NOMO-1 (cell line): ENCODE measurements around the gene DTX3L.
A peak's percentile ranks its signal among the peaks of the same experiment; 100 is the strongest.

ENCODE experiments used
- DNase-seq, 2 experiments: peaks; one replicate each; lab custom pipeline; 2025; ENCODE audit not compliant: unreplicated experiment in 2 of 2; lab: John Stamatoyannopoulos, UW

Gene DTX3L

GRCh38 chr3:122564155-122564912 is at the start of gene DTX3L, which contains the start of gene PARP9:
TSS of gene DTX3L (plus strand) at chr3:122564338. CDS start at chr3:122564427, 89 bp downstream.
TSS of gene PARP9 (minus strand) at chr3:122564300. CDS start at chr3:122559620, 4,680 bp downstream.
- peak; percentile 79 to 82 for DNase-seq

- DNase-seq: no peak
Observed at GRCh38 chr3:122515020-122515468, 49.1 kb upstream of the DTX3L start.

GRCh38 chr3:122515870-122516269 is 48.3 kb upstream of the DTX3L start:
- no peak for DNase-seq

- no peak for DNase-seq
Observed at GRCh38 chr3:122516846-122517360, 47.2 kb upstream of the DTX3L start.

- peak in 1 of 2 experiments; percentile 19 for DNase-seq
Observed at GRCh38 chr3:122519693-122520092, 44.4 kb upstream of the DTX3L start.

GRCh38 chr3:122520861-122521260 is 43.3 kb upstream of the DTX3L start:
- no peak for DNase-seq

GRCh38 chr3:122523317-122523716 is 40.8 kb upstream of the DTX3L start:
- DNase-seq: no peak

- no peak for DNase-seq
Observed at GRCh38 chr3:122530164-122530563, 34.0 kb upstream of the DTX3L start.

- DNase-seq: no peak
Observed at GRCh38 chr3:122533480-122533879, 30.7 kb upstream of the DTX3L start.

GRCh38 chr3:122533931-122534334 is 30.2 kb upstream of the DTX3L start:
- peak; percentile 79 to 85 for DNase-seq

GRCh38 chr3:122535964-122536631 is 28.0 kb upstream of the DTX3L start:
- no peak for DNase-seq

- DNase-seq: no peak
Observed at GRCh38 chr3:122536632-122537001, 27.5 kb upstream of the DTX3L start.

- peak; percentile 28 to 81 for DNase-seq
Observed at GRCh38 chr3:122538956-122539490, 25.1 kb upstream of the DTX3L start.

GRCh38 chr3:122546151-122546550 is 18.0 kb upstream of the DTX3L start:
- no peak for DNase-seq

- DNase-seq: no peak
Observed at GRCh38 chr3:122548076-122548475, 16.1 kb upstream of the DTX3L start.

GRCh38 chr3:122548619-122549018 is 15.5 kb upstream of the DTX3L start:
- DNase-seq: no peak

- DNase-seq: no peak
Observed at GRCh38 chr3:122553171-122553570, 11.0 kb upstream of the DTX3L start.

GRCh38 chr3:122555275-122556071 is 8.7 kb upstream of the DTX3L start:
- no peak for DNase-seq

GRCh38 chr3:122557356-122557755 is 6.8 kb upstream of the DTX3L start:
- DNase-seq: no peak

- no peak for DNase-seq
Observed at GRCh38 chr3:122558605-122559004, 5.5 kb upstream of the DTX3L start.

GRCh38 chr3:122559906-122560305 is 4.2 kb upstream of the DTX3L start:
- DNase-seq: no peak
